HEK293 (cell line): Measurements from ENCODE around the gene PRR20D.

ENCODE experiments used
- CTCF ChIA-PET: fragments of 350-600 bp; formaldehyde crosslinking; extraction: SDS; loops from one replicate; lab custom pipeline; 2021; ENCODE audit warnings: antibody characterized with exemption; lab: Yijun Ruan, JAX
- POLR2A ChIA-PET: fragments of 300-600 bp; formaldehyde crosslinking; extraction: SDS; loops from one replicate; lab custom pipeline; 2020; ENCODE audit warnings: antibody characterized with exemption, inconsistent platforms; lab: Yijun Ruan, JAX
- H3K27ac ChIP-seq: fragments of 200-500 bp; sonication (Bioruptor generic); 2 replicates; pipeline ENCODE4 v1.5.1; 2014; ENCODE audit warnings: low read depth, low read length, control low read depth, inconsistent platforms; ENCODE audit errors: extremely low read depth
- H3K36me3 ChIP-seq, 2 experiments: fragments of 200-500 bp in 1 of 2; sonication (Bioruptor generic) in 1 of 2; 1 replicate in 1 of 2; 2 replicates in 1 of 2; pipeline ENCODE4 v1.5.1; 2014 to 2017; ENCODE audit warnings: inconsistent platforms in 2 of 2, low read length in 2 of 2; ENCODE audit not compliant: control insufficient read depth in 2 of 2, insufficient read depth in 1 of 2
- H3K4me1 ChIP-seq: fragments of 200-500 bp; sonication (Bioruptor generic); 2 replicates; pipeline ENCODE4 v1.5.1; 2014; ENCODE audit warnings: mild to moderate bottlenecking, low read length, inconsistent platforms; ENCODE audit not compliant: control insufficient read depth, insufficient read depth
- H3K4me3 ChIP-seq: 2 replicates; pipeline ENCODE4 v1.5.1; 2011; ENCODE audit warnings: low read depth, mild to moderate bottlenecking, control low read depth, low read length, moderate library complexity
- H3K9me3 ChIP-seq: fragments of 200-500 bp; sonication (Bioruptor generic); 2 replicates; pipeline ENCODE4 v1.5.1; 2014; ENCODE audit warnings: low read depth, low read length, inconsistent platforms; ENCODE audit not compliant: control insufficient read depth, insufficient read depth
- GLIS1 ChIP-seq: fragments of 450-650 bp; formaldehyde crosslinking; IDR thresholded peaks from 2 replicates; pipeline ENCODE4 v1.5.1; 2016; ENCODE audit warnings: missing biosample characterization, missing genetic modification characterization
- HOXD13 ChIP-seq: sonication (generic); formaldehyde crosslinking; IDR thresholded peaks from 2 replicates; pipeline ENCODE4 v1.8.0; 2022; ENCODE audit warnings: missing genetic modification reagents, borderline replicate concordance
- OSR2 ChIP-seq: fragments of 450-650 bp; formaldehyde crosslinking; IDR thresholded peaks from 2 replicates; pipeline ENCODE4 v1.5.1; 2016; ENCODE audit warnings: missing biosample characterization, missing genetic modification characterization
- SP2 ChIP-seq: fragments of 450-650 bp; formaldehyde crosslinking; IDR thresholded peaks from 2 replicates; pipeline ENCODE4 v1.5.1; 2016; ENCODE audit warnings: missing biosample characterization, missing genetic modification characterization
- SP3 ChIP-seq: fragments of 450-650 bp; formaldehyde crosslinking; IDR thresholded peaks from 2 replicates; pipeline ENCODE4 v1.5.1; 2016; ENCODE audit warnings: missing biosample characterization, missing genetic modification characterization
- YY1 ChIP-seq: fragments of 450-650 bp; formaldehyde crosslinking; IDR thresholded peaks from 2 replicates; pipeline ENCODE4 v1.5.1; 2018; ENCODE audit warnings: missing biosample characterization, missing genetic modification characterization
- ZBTB21 ChIP-seq: fragments of 450-650 bp; formaldehyde crosslinking; IDR thresholded peaks from 2 replicates; pipeline ENCODE4 v1.5.1; 2017; ENCODE audit warnings: missing biosample characterization, missing genetic modification characterization
- ZFHX2 ChIP-seq: fragments of 450-650 bp; formaldehyde crosslinking; conservative IDR thresholded peaks from 2 replicates; pipeline ENCODE4 v1.5.1; 2016; ENCODE audit warnings: missing biosample characterization, missing genetic modification characterization
- ZFP3 ChIP-seq: fragments of 450-650 bp; formaldehyde crosslinking; IDR thresholded peaks from 2 replicates; pipeline ENCODE4 v1.5.1; 2016; ENCODE audit warnings: low read depth, missing biosample characterization, missing genetic modification characterization
- ZNF140 ChIP-seq: fragments of 450-650 bp; formaldehyde crosslinking; IDR thresholded peaks from 2 replicates; pipeline ENCODE4 v1.5.1; 2016; ENCODE audit warnings: missing biosample characterization, missing genetic modification characterization
- ZNF146 ChIP-seq: fragments of 450-650 bp; formaldehyde crosslinking; IDR thresholded peaks from 2 replicates; pipeline ENCODE4 v1.5.1; 2016; ENCODE audit warnings: missing biosample characterization, missing genetic modification characterization
- ZNF202 ChIP-seq: fragments of 450-650 bp; formaldehyde crosslinking; IDR thresholded peaks from 2 replicates; pipeline ENCODE4 v1.5.1; 2016; ENCODE audit warnings: missing biosample characterization, missing genetic modification characterization, borderline replicate concordance
- ZNF221 ChIP-seq: fragments of 450-650 bp; formaldehyde crosslinking; IDR thresholded peaks from 2 replicates; pipeline ENCODE4 v1.5.1; 2017; ENCODE audit warnings: missing biosample characterization, missing genetic modification characterization, borderline replicate concordance
- ZNF23 ChIP-seq: fragments of 450-650 bp; formaldehyde crosslinking; IDR thresholded peaks from 2 replicates; pipeline ENCODE4 v1.5.1; 2016; ENCODE audit warnings: missing biosample characterization, missing genetic modification characterization, borderline replicate concordance
- ZNF302 ChIP-seq: fragments of 450-650 bp; formaldehyde crosslinking; IDR thresholded peaks from 2 replicates; pipeline ENCODE4 v1.5.1; 2016; ENCODE audit warnings: missing biosample characterization, missing genetic modification characterization, low read depth
- ZNF394 ChIP-seq: fragments of 450-650 bp; formaldehyde crosslinking; IDR thresholded peaks from 2 replicates; pipeline ENCODE4 v1.5.1; 2016; ENCODE audit warnings: missing biosample characterization, missing genetic modification characterization, mild to moderate bottlenecking, moderate library complexity, borderline replicate concordance
- ZNF423 ChIP-seq: fragments of 450-650 bp; formaldehyde crosslinking; IDR thresholded peaks from 2 replicates; pipeline ENCODE4 v1.5.1; 2016; ENCODE audit warnings: missing biosample characterization, missing genetic modification characterization
- ZNF501 ChIP-seq: fragments of 450-650 bp; formaldehyde crosslinking; IDR thresholded peaks from 2 replicates; pipeline ENCODE4 v1.5.1; 2016; ENCODE audit warnings: missing biosample characterization, missing genetic modification characterization
- ZNF629 ChIP-seq: fragments of 450-650 bp; formaldehyde crosslinking; IDR thresholded peaks from 2 replicates; pipeline ENCODE4 v1.5.1; 2017; ENCODE audit warnings: missing biosample characterization, missing genetic modification characterization
- ZNF660 ChIP-seq: fragments of 450-650 bp; IDR thresholded peaks from 2 replicates; pipeline ENCODE4 v1.5.1; 2018; ENCODE audit warnings: missing biosample characterization, mild to moderate bottlenecking, missing genetic modification characterization
- ZNF785 ChIP-seq: fragments of 450-650 bp; formaldehyde crosslinking; IDR thresholded peaks from 2 replicates; pipeline ENCODE4 v1.5.1; 2016; ENCODE audit warnings: missing biosample characterization, missing genetic modification characterization
- TF ChIP-seq, protein P1 (sequence below): fragments of 450-650 bp; formaldehyde crosslinking; IDR thresholded peaks from 2 replicates; pipeline ENCODE4 v1.5.1; 2016; ENCODE audit warnings: missing biosample characterization, missing genetic modification characterization
- TF ChIP-seq, protein P2 (sequence below): fragments of 450-650 bp; formaldehyde crosslinking; IDR thresholded peaks from 2 replicates; pipeline ENCODE4 v1.5.1; 2016; ENCODE audit warnings: missing biosample characterization, missing genetic modification characterization, low read depth
- TF ChIP-seq, protein P3 (sequence below): fragments of 450-650 bp; formaldehyde crosslinking; IDR thresholded peaks from 2 replicates; pipeline ENCODE4 v1.5.1; 2016; ENCODE audit warnings: missing biosample characterization, missing genetic modification characterization

Gene PRR20D

DNA sequence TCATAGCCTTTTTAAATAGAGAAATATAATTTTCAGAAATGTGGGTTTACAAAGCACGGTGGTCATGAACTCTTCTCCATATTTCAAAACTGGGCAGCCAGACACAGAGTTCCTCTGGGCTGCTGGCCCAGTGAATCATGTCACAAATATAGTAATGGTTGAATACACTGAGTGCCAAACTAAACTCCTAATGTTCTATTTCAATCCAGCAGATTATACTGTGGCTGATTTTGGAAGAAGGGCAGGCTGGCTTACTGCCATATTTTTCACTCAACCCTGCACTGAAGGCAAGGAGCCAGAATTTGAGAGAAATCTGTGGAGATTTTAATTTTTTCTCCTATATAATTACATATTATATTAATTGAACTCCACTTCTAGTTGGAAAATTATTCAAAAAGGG, 36.8 kb upstream of the PRR20D start:
- Histone ChIP-seq H3K4me1 (no peaks in the 10 kb centered on the region), H3K4me3 (no peak overlapping the region), H3K9me3 (no peaks in the 10 kb centered on the region), H3K36me3 (no peaks in the 10 kb centered on the region), H3K27ac (no peak overlapping the region)
- ChIA-PET CTCF (no interaction called here), POLR2A (no interaction called here)
- no peak for TF ChIP-seq ZNF140 (tag by site-specific recombination)
- no peak for TF ChIP-seq ZNF146 (tag by site-specific recombination)
- TF ChIP-seq HOXD13 (CRISPR knock-in tag): no peak
- TF ChIP-seq ZNF501 (tag by site-specific recombination): no peak
- no peak for TF ChIP-seq ZNF221
- TF ChIP-seq ZFP3 (tag by site-specific recombination): no peak
- TF ChIP-seq ZNF423: no peak
- no peak for TF ChIP-seq ZNF302 (tag by site-specific recombination)
- TF ChIP-seq ZNF660: no peak
- no peak for TF ChIP-seq ZNF629 (tag by site-specific recombination)
- no peak for TF ChIP-seq ZNF394
- TF ChIP-seq ZBTB21: no peak

DNA sequence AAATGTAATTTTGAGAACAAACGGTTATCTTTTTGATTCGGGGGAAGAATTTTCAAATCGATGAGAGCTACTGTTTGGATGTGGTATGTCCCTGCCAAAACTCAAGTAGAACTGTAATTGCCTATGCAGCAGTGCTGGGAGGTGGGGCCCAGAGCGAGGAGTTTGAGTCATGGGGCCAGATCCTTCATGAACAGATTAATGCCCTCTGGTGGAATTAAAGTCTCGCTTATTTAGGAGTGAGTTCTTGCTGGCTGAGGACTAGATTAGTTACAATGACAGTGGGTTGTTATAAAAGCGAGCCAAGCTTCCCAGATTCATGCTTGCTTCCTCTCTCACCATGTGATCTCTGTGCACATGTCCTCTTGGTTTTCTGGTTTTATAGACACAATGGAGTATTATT, 31.5 kb upstream of the PRR20D start:
- CTCF ChIA-PET: no interaction called here
- H3K27ac ChIP-seq: no peak overlapping the region
- H3K9me3 ChIP-seq: no peaks in the 10 kb centered on the region
- H3K4me1 ChIP-seq: no peaks in the 10 kb centered on the region
- no peak overlapping the region for H3K4me3 ChIP-seq
- no peaks in the 10 kb centered on the region for H3K36me3 ChIP-seq
- POLR2A ChIA-PET: no interaction called here
- TF ChIP-seq ZNF23 (no peak), ZNF202 (tag by site-specific recombination) (no peak), SP3 (tag by site-specific recombination) (no peak), ZFHX2 (tag by site-specific recombination) (no peak), OSR2 (tag by site-specific recombination) (no peak), GLIS1 (tag by site-specific recombination) (no peak), SP2 (no peak), ZNF221 (no peak), ZNF146 (tag by site-specific recombination) (no peak), ZNF785 (tag by site-specific recombination) (no peak), YY1 (no peak)
- TF ChIP-seq, protein P1, sequence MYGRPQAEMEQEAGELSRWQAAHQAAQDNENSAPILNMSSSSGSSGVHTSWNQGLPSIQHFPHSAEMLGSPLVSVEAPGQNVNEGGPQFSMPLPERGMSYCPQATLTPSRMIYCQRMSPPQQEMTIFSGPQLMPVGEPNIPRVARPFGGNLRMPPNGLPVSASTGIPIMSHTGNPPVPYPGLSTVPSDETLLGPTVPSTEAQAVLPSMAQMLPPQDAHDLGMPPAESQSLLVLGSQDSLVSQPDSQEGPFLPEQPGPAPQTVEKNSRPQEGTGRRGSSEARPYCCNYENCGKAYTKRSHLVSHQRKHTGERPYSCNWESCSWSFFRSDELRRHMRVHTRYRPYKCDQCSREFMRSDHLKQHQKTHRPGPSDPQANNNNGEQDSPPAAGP (tag by site-specific recombination): no peak
- TF ChIP-seq, protein P2, sequence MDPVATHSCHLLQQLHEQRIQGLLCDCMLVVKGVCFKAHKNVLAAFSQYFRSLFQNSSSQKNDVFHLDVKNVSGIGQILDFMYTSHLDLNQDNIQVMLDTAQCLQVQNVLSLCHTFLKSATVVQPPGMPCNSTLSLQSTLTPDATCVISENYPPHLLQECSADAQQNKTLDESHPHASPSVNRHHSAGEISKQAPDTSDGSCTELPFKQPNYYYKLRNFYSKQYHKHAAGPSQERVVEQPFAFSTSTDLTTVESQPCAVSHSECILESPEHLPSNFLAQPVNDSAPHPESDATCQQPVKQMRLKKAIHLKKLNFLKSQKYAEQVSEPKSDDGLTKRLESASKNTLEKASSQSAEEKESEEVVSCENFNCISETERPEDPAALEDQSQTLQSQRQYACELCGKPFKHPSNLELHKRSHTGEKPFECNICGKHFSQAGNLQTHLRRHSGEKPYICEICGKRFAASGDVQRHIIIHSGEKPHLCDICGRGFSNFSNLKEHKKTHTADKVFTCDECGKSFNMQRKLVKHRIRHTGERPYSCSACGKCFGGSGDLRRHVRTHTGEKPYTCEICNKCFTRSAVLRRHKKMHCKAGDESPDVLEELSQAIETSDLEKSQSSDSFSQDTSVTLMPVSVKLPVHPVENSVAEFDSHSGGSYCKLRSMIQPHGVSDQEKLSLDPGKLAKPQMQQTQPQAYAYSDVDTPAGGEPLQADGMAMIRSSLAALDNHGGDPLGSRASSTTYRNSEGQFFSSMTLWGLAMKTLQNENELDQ (tag by site-specific recombination): no peak
- TF ChIP-seq, protein P3, sequence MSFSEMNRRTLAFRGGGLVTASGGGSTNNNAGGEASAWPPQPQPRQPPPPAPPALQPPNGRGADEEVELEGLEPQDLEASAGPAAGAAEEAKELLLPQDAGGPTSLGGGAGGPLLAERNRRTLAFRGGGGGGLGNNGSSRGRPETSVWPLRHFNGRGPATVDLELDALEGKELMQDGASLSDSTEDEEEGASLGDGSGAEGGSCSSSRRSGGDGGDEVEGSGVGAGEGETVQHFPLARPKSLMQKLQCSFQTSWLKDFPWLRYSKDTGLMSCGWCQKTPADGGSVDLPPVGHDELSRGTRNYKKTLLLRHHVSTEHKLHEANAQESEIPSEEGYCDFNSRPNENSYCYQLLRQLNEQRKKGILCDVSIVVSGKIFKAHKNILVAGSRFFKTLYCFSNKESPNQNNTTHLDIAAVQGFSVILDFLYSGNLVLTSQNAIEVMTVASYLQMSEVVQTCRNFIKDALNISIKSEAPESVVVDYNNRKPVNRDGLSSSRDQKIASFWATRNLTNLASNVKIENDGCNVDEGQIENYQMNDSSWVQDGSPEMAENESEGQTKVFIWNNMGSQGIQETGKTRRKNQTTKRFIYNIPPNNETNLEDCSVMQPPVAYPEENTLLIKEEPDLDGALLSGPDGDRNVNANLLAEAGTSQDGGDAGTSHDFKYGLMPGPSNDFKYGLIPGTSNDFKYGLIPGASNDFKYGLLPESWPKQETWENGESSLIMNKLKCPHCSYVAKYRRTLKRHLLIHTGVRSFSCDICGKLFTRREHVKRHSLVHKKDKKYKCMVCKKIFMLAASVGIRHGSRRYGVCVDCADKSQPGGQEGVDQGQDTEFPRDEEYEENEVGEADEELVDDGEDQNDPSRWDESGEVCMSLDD (tag by site-specific recombination): no peak
